SK-N-SH treated with all-trans-retinoic acid at 6 μM for 48 hours (cell line): ENCODE results near the gene TAF5L.

ENCODE experiments used
- ATAC-seq: fragments of 200-7000 bp; cut with Tn5 transposase; 3 replicates; pipeline ENCODE4 v1.9.1; 2020; ENCODE audit warnings: mild to moderate bottlenecking, moderate library complexity
- ARNTL ChIP-seq: fragments of 450-650 bp; formaldehyde crosslinking; IDR thresholded peaks from 2 replicates; pipeline ENCODE4 v1.5.0; 2020; ENCODE audit warnings: low read depth, mild to moderate bottlenecking, moderate library complexity, borderline replicate concordance
- BACH2 ChIP-seq: fragments of 250-450 bp; sonication (Bioruptor Pico); IDR thresholded peaks from 2 replicates; pipeline ENCODE4 v1.9.0; 2021; ENCODE audit warnings: mild to moderate bottlenecking, borderline replicate concordance
- CREB5 ChIP-seq: fragments of 250-450 bp; sonication (Bioruptor Pico); IDR thresholded peaks from 2 replicates; pipeline ENCODE4 v1.5.1; 2020; ENCODE audit warnings: low read depth, mild to moderate bottlenecking, moderate library complexity
- CSDC2 ChIP-seq: fragments of 250-450 bp; sonication (Bioruptor Pico); IDR thresholded peaks from 2 replicates; pipeline ENCODE4 v1.5.0; 2020; ENCODE audit warnings: mild to moderate bottlenecking, moderate library complexity
- CSRNP3 ChIP-seq: fragments of 250-450 bp; sonication (Bioruptor Pico); IDR thresholded peaks from 2 replicates; pipeline ENCODE4 v1.5.1; 2021; ENCODE audit warnings: mild to moderate bottlenecking, moderate library complexity
- ESRRG ChIP-seq: fragments of 250-450 bp; sonication (Bioruptor Pico); IDR thresholded peaks from 2 replicates; pipeline ENCODE4 v1.6.1; 2021; ENCODE audit warnings: mild to moderate bottlenecking
- ISL1 ChIP-seq: fragments of 250-450 bp; sonication (Bioruptor Pico); IDR thresholded peaks from 2 replicates; pipeline ENCODE4 v2.1.2; 2022; ENCODE audit warnings: mild to moderate bottlenecking, moderate library complexity
- OSR1 ChIP-seq: fragments of 250-450 bp; sonication (Bioruptor Pico); IDR thresholded peaks from 2 replicates; pipeline ENCODE4 v1.8.0; 2022; ENCODE audit warnings: moderate library complexity, mild to moderate bottlenecking, inconsistent platforms
- PPARA ChIP-seq: fragments of 250-450 bp; sonication (Bioruptor Pico); IDR thresholded peaks from 2 replicates; pipeline ENCODE4 v1.5.0; 2020; ENCODE audit warnings: mild to moderate bottlenecking, borderline replicate concordance
- SNAI2 ChIP-seq: fragments of 250-450 bp; sonication (Bioruptor Pico); IDR thresholded peaks from 2 replicates; pipeline ENCODE4 v1.5.0; 2020; ENCODE audit warnings: mild to moderate bottlenecking, moderate library complexity
- TCF4 ChIP-seq: fragments of 250-450 bp; sonication (Bioruptor Pico); IDR thresholded peaks from 2 replicates; pipeline ENCODE4 v1.8.0; 2021; ENCODE audit warnings: mild to moderate bottlenecking, moderate library complexity, borderline replicate concordance
- TOX ChIP-seq: fragments of 250-450 bp; sonication (Bioruptor Pico); IDR thresholded peaks from 2 replicates; pipeline ENCODE4 v1.8.0; 2021; ENCODE audit warnings: mild to moderate bottlenecking, moderate library complexity, borderline replicate concordance
- TSHZ2 ChIP-seq: fragments of 250-450 bp; sonication (Bioruptor Pico); IDR thresholded peaks from 2 replicates; pipeline ENCODE4 v1.5.0; 2020; ENCODE audit warnings: mild to moderate bottlenecking, moderate library complexity
- ZFP3 ChIP-seq: fragments of 250-450 bp; sonication (Bioruptor Pico); IDR thresholded peaks from 2 replicates; pipeline ENCODE4 v1.5.0; 2020; ENCODE audit warnings: mild to moderate bottlenecking, moderate library complexity
- ZFP30 ChIP-seq: fragments of 450-650 bp; formaldehyde crosslinking; IDR thresholded peaks from 2 replicates; pipeline ENCODE4 v1.5.0; 2022; ENCODE audit warnings: mild to moderate bottlenecking, moderate library complexity
- ZNF565 ChIP-seq: fragments of 450-650 bp; formaldehyde crosslinking; conservative IDR thresholded peaks from 2 replicates; pipeline ENCODE4 v1.5.0; 2020; ENCODE audit warnings: low read depth, mild to moderate bottlenecking, moderate library complexity
- ZNF8 ChIP-seq: fragments of 450-650 bp; formaldehyde crosslinking; IDR thresholded peaks from 2 replicates; pipeline ENCODE4 v1.5.0; 2020; ENCODE audit warnings: mild to moderate bottlenecking, moderate library complexity
- TF ChIP-seq, protein P1 (sequence below): fragments of 250-450 bp; sonication (Bioruptor Pico); IDR thresholded peaks from 2 replicates; pipeline ENCODE4 v1.8.0; 2020; ENCODE audit warnings: mild to moderate bottlenecking, moderate library complexity, borderline replicate concordance

The TAF5L gene

GRCh38 chr1:229648406-229648805 is 22.5 kb upstream of the TAF5L start:
- ATAC-seq = no peak

GRCh38 chr1:229645324-229645993 is 19.5 kb upstream of the TAF5L start:
- no peak for TF ChIP-seq TCF4 (CRISPR knock-in tag)
- TF ChIP-seq OSR1 (CRISPR knock-in tag) = no peak
- ATAC-seq = no peak

More at GRCh38 chr1:229648406-229648805, 22.5 kb upstream of the TAF5L start:
- TF ChIP-seq BACH2 = no peak
- TF ChIP-seq ZNF8 (CRISPR knock-in tag) = no peak
- no peak for TF ChIP-seq TSHZ2
- TF ChIP-seq ARNTL (CRISPR knock-in tag) = no peak
- no peak for TF ChIP-seq SNAI2 (CRISPR knock-in tag)
- TF ChIP-seq CSDC2 (CRISPR knock-in tag) = no peak
- TF ChIP-seq OSR1 (CRISPR knock-in tag) = no peak

DNA sequence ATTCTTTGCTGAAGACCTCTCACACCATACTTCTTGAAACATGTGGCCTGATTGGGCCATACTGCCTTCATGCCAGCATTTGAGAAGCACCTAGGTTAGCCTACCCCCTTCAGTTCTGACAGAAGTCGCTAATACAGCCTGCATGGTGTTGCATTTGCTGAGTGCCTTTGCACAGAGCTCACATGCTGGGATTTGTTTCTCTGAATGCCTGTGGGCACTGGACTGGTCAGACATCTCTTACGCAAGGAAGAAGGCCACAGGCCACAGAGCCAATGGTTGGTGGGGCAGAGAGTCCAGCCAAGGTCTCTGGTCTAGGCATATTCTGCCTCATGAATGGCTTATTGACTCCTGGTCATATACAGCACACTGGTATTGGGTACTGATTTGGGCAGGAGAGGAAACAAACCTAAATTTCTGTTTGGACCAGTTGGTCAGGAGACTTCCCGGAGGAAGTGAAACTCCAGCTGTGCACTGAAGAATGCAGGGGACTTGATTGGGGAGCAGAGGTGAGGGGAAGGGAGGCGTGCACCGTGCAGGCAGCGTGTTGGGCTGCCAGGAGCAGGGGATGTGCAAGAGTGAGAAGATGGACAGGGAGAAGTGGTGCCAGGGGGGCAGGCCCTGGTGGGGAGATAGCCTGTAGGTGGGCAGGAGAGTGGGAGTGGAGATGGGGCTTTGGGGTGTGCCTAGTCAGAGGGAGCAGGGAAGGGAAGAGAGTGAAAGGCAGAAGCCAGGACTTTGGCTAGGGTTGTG is 18.2 kb upstream of the TAF5L start:
- no peak for ATAC-seq
- TF ChIP-seq ESRRG (no peak), CREB5 (CRISPR knock-in tag) (no peak), CSDC2 (CRISPR knock-in tag) (no peak), ARNTL (CRISPR knock-in tag) (no peak)
- TF ChIP-seq, all 23 proteins: peak for 0

DNA sequence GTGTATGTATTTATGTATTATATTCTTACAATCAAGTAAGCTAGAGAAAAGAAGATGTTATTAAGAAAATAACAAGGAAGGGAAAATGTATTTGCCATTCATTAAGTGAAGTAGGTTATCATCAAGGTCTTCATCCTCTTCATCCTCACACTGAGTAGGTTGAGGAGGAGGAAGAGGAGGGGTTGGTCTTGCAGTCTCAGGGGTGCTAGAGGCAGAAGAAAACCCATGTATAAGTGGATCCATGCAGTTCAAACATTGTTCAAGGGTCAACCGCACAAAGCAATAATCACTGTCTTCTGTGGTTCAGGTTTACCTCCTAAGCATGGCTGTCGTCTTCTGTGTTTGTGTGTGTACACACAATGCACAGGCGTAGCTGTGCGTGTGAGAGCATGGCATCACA is 17.0 kb upstream of the TAF5L start:
- ATAC-seq = no peak
- TF ChIP-seq ZNF8 (CRISPR knock-in tag) (no peak), CREB5 (CRISPR knock-in tag) (no peak), PPARA (CRISPR knock-in tag) (no peak), TOX (no peak), ZNF565 (CRISPR knock-in tag) (no peak), ISL1 (CRISPR knock-in tag) (no peak), TCF4 (CRISPR knock-in tag) (no peak), ZFP3 (CRISPR knock-in tag) (no peak), CSRNP3 (CRISPR knock-in tag) (no peak), ZFP30 (no peak)
- TF ChIP-seq, protein P1, sequence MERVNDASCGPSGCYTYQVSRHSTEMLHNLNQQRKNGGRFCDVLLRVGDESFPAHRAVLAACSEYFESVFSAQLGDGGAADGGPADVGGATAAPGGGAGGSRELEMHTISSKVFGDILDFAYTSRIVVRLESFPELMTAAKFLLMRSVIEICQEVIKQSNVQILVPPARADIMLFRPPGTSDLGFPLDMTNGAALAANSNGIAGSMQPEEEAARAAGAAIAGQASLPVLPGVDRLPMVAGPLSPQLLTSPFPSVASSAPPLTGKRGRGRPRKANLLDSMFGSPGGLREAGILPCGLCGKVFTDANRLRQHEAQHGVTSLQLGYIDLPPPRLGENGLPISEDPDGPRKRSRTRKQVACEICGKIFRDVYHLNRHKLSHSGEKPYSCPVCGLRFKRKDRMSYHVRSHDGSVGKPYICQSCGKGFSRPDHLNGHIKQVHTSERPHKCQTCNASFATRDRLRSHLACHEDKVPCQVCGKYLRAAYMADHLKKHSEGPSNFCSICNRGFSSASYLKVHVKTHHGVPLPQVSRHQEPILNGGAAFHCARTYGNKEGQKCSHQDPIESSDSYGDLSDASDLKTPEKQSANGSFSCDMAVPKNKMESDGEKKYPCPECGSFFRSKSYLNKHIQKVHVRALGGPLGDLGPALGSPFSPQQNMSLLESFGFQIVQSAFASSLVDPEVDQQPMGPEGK (CRISPR knock-in tag) = no peak
